ENCODE results near the gene GPR89A. TPM values are rescaled to one million over a fixed set of nuclear protein-coding genes. Genes with fewer than 3 reads are reported as not detected.

Gene GPR89A
- total RNA-seq, 1 experiment from 2014 or later, result 19.5 TPM

- DNase-seq (ENCODE audit: low read depth, low spot score) (no peak), ATAC-seq (no peak)
- intact Hi-C loops (cut with micrococcal nuclease), result no loop called here
- POLR2A ChIA-PET, result no interaction called here
- H3K4me1 ChIP-seq (ENCODE audit: control insufficient read depth in 1 of 2, insufficient read depth in 2 of 2, low read length in 2 of 2), result peaks cover 4 to 27% of the 10 kb centered on the region in 2 experiments; a peak in 3 of 4 replicates
- no peak overlapping the region for H2AFZ ChIP-seq (ENCODE audit: low read depth, low read length, poor library complexity, severe bottlenecking)
- no peak overlapping the region for H3K27ac ChIP-seq (ENCODE audit: low read depth, low read length)
- CTCF ChIA-PET, result no interaction called here
- H3K36me3 ChIP-seq (ENCODE audit: control insufficient read depth in 1 of 2, insufficient read depth in 2 of 2, low read length in 2 of 2), result no peaks in the 10 kb centered on the region
- H3K4me2 ChIP-seq (ENCODE audit: low read length), result peak overlapping the region; percentile 41
- H3K79me2 ChIP-seq (ENCODE audit: insufficient read depth, low read length), result no peaks in the 10 kb centered on the region
- H4K20me1 ChIP-seq (ENCODE audit: insufficient read depth), result no peaks in the 10 kb centered on the region
- TF ChIP-seq, protein P1, sequence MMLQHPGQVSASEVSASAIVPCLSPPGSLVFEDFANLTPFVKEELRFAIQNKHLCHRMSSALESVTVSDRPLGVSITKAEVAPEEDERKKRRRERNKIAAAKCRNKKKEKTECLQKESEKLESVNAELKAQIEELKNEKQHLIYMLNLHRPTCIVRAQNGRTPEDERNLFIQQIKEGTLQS (IDR thresholded peaks at IDR 0.05), result no peak
- TF ChIP-seq EGR1 (IDR thresholded peaks at IDR 0.05; ENCODE audit: low read depth), result 0 out of 2 replicates have a peak, but pooled peaks have one; percentile 16
- H3K9me3 ChIP-seq (ENCODE audit: control insufficient read depth in 1 of 2, insufficient read depth in 1 of 2, low read depth in 1 of 2, low read length in 2 of 2), result no peaks in the 10 kb centered on the region
- no TSS peak for BruUV-seq (replicated peaks)
- no peak overlapping the region for H3K9ac ChIP-seq (ENCODE audit: low read length)
- RAD21 ChIA-PET (ENCODE audit: low non-redundant PET in 1 of 2, low total read pairs in 2 of 2, uncharacterized antibody in 2 of 2, unreplicated experiment in 2 of 2), result no interaction called here
- H3K4me3 ChIP-seq (replicated peaks in 1 of 2; ENCODE audit: low read depth in 1 of 2, low read length in 2 of 2), result no peak overlapping the region
- no peaks in the 10 kb centered on the region for H3K9me2 ChIP-seq (ENCODE audit: insufficient read depth)
- no peaks in the 10 kb centered on the region for H3K27me3 ChIP-seq (ENCODE audit: insufficient read depth, low read length)
These were observed 97.8 kb downstream of the GPR89A start for GRCh38 chr1:145705622-145706021.

DNA sequence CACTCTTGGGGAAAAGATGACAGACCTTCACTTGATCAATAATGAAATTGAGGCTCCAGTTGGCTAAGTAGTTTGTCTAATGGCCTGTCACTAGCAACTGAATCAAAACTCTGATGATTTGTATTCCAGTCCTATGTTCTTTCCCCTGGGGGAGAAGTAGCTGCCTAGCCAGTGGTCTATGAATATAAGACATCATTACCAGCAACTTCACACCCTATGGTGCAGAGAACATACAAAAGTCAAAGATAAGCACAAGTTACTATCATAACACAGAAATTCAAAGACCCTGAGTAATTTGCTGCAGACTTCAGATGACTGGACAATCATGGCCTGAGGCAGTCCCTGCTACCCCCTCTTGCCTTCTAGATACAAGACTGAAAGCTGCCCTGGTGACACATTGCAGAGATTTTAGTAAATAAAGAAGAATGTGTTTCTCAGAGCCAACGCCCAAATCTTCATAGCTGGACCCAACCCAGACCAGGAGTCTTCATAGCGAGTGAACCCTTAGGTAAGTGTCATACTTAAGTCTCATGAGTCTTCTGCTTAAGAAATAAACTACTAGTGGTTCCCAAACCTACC lies 98.4 kb downstream of the GPR89A start:
- no peak overlapping the region for H3K4me3 ChIP-seq (replicated peaks in 1 of 2; ENCODE audit: low read depth in 1 of 2, low read length in 2 of 2)
- H3K79me2 ChIP-seq (ENCODE audit: insufficient read depth, low read length), result no peaks in the 10 kb centered on the region
- peaks cover 4 to 27% of the 10 kb centered on the region in 2 experiments; a peak in 3 of 4 replicates for H3K4me1 ChIP-seq (ENCODE audit: control insufficient read depth in 1 of 2, insufficient read depth in 2 of 2, low read length in 2 of 2)
- no peaks in the 10 kb centered on the region for H3K36me3 ChIP-seq (ENCODE audit: control insufficient read depth in 1 of 2, insufficient read depth in 2 of 2, low read length in 2 of 2)
- peak; percentile 76 for ATAC-seq
- peak overlapping the region; percentile 41 for H3K4me2 ChIP-seq (ENCODE audit: low read length)
- ChIA-PET CTCF (no interaction called here), POLR2A (no interaction called here), RAD21 (ENCODE audit: low non-redundant PET in 1 of 2, low total read pairs in 2 of 2, uncharacterized antibody in 2 of 2, unreplicated experiment in 2 of 2) (no interaction called here)
- no peaks in the 10 kb centered on the region for H3K9me3 ChIP-seq (ENCODE audit: control insufficient read depth in 1 of 2, insufficient read depth in 1 of 2, low read depth in 1 of 2, low read length in 2 of 2)
- intact Hi-C loops (cut with micrococcal nuclease), result no loop called here
- no peak overlapping the region for H2AFZ ChIP-seq (ENCODE audit: low read depth, low read length, poor library complexity, severe bottlenecking)
- H3K27me3 ChIP-seq (ENCODE audit: insufficient read depth, low read length), result no peaks in the 10 kb centered on the region
- no TSS peak for BruUV-seq (replicated peaks)
- no peaks in the 10 kb centered on the region for H4K20me1 ChIP-seq (ENCODE audit: insufficient read depth)
- H3K27ac ChIP-seq (ENCODE audit: low read depth, low read length), result no peak overlapping the region
- H3K9me2 ChIP-seq (ENCODE audit: insufficient read depth), result no peaks in the 10 kb centered on the region
- DNase-seq (ENCODE audit: low read depth, low spot score), result peak; percentile 21
- 0 out of 2 replicates have a peak overlapping the region, but pooled peaks have one; percentile 10 for H3K9ac ChIP-seq (ENCODE audit: low read length)
- TF ChIP-seq ZNF274 (IDR thresholded peaks at IDR 0.05; ENCODE audit: low read depth, low read length) (no peak), ZFX (IDR thresholded peaks at IDR 0.05) (no peak), CTCF (IDR thresholded peaks at IDR 0.05 in 2 of 3, conservative IDR thresholded peaks at IDR 0.05 in 1 of 3; ENCODE audit: borderline replicate concordance in 1 of 3, insufficient read depth in 1 of 3, low read depth in 2 of 3, low read length in 2 of 3) (no peak), POLR2A (IDR thresholded peaks at IDR 0.05; ENCODE audit: borderline replicate concordance, extremely low read depth, insufficient read depth, insufficient read length) (no peak)
